HepG2 (cell line): ENCODE measurements around the gene BLVRA. TPM values are rescaled to one million over a fixed set of nuclear protein-coding genes. Genes with fewer than 3 reads are reported as not detected.
A peak's percentile ranks its signal among the peaks of the same experiment; 100 is the strongest.

Experiments
- KAT2B ChIP-seq: fragments of 150-350 bp; IDR thresholded peaks from 2 replicates; pipeline ENCODE4 v1.6.1; 2014; ENCODE audit warnings: low read depth, low read length, borderline replicate concordance
- MYC ChIP-seq: sonication (generic); formaldehyde crosslinking; IDR thresholded peaks from 2 replicates; pipeline ENCODE4 v1.9.0; 2021; ENCODE audit warnings: missing genetic modification reagents, borderline replicate concordance
- SP4 ChIP-seq: sonication (generic); formaldehyde crosslinking; IDR thresholded peaks from 2 replicates; pipeline ENCODE4 v1.8.1; 2023; ENCODE audit warnings: mild to moderate bottlenecking, missing genetic modification reagents
- ZNF251 ChIP-seq: sonication (generic); formaldehyde crosslinking; IDR thresholded peaks from 2 replicates; pipeline ENCODE4 v1.9.0; 2021; ENCODE audit warnings: mild to moderate bottlenecking, missing genetic modification reagents
- polyA plus RNA-seq, 8 experiments: library from polyadenylated mRNA; depleted of rRNA in 3 of 8; stranded (reverse) in 7 of 8; unstranded in 1 of 8; fragments of >200 nt; fragmentation: Illumina TruSeq in 4 of 8; extraction: Trizol in 4 of 8; gene quantifications; 2 replicates each; pipeline versions ENCODE4 v1.2.1 to v1.2.3, GENCODE V29; 2011 to 2016; ENCODE audit warnings: low read depth in 4 of 8, missing spikeins in 1 of 8, mixed read lengths in 1 of 8; ENCODE audit not compliant: insufficient read depth in 1 of 8
- total RNA-seq, 5 experiments: library from RNA; depleted of rRNA; stranded (reverse); fragments of >200 nt; fragmentation: Illumina TruSeq; extraction: Trizol; gene quantifications; 2 replicates each; pipeline ENCODE4 v1.2.3, GENCODE V29; 2016; ENCODE audit warnings: low read depth in 1 of 5
- TF ChIP-seq, protein P1 (sequence below): sonication (generic); formaldehyde crosslinking; IDR thresholded peaks from 2 replicates; pipeline ENCODE4 v1.4.0; 2020; ENCODE audit warnings: missing genetic modification reagents, mild to moderate bottlenecking, borderline replicate concordance
- TF ChIP-seq, protein P2 (sequence below): sonication (generic); formaldehyde crosslinking; IDR thresholded peaks from 2 replicates; pipeline ENCODE4 v1.5.0; 2020; ENCODE audit warnings: mild to moderate bottlenecking, missing genetic modification reagents, borderline replicate concordance
- TF ChIP-seq, protein P3 (sequence below): sonication (generic); formaldehyde crosslinking; IDR thresholded peaks from 2 replicates; pipeline ENCODE4 v1.8.1; 2023; ENCODE audit warnings: missing genetic modification reagents, mild to moderate bottlenecking, borderline replicate concordance
- TF ChIP-seq, protein P4 (sequence below): IDR thresholded peaks from 2 replicates; pipeline ENCODE4 v1.6.1; 2016; ENCODE audit warnings: mild to moderate bottlenecking

BLVRA gene
- total and polyA plus RNA-seq, 2 of the 13 experiments (the other 11 are each of a cell fraction or from before 2014, with no cell fraction given), result 39.2 to 64.2 TPM

DNA sequence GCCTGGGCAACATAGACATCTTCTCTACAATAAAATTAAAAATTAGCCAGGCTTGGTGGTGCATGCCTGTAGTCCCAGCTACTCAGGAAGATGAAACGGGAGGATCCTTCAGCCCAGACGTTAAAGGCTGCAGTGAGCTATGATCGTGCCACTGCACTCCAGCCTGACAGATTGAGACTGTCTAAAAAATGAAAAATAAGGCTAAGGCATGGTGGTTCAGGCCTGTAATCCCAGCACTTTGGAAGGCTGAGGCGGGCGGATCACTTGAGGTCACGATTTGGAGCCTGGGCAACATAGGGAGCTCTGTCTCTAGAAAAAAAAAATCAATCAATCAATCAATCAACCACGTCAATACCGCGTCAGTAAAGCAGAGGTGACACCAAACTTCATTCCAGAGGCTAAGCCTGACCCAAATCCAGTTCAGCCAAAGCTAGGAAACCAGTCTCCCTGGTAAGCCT is 79.8 kb downstream of the BLVRA start (continued):
- TF ChIP-seq, protein P1, sequence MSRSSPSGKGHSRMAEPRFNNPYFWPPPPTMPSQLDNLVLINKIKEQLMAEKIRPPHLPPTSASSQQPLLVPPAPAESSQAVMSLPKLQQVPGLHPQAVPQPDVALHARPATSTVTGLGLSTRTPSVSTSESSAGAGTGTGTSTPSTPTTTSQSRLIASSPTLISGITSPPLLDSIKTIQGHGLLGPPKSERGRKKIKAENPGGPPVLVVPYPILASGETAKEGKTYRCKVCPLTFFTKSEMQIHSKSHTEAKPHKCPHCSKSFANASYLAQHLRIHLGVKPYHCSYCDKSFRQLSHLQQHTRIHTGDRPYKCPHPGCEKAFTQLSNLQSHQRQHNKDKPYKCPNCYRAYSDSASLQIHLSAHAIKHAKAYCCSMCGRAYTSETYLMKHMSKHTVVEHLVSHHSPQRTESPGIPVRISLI (CRISPR knock-in tag), result 0 out of 2 replicates have a peak, but pooled peaks have one; percentile 27
- peak; percentile 21; the same call in 1 of the 2 replicates for TF ChIP-seq MYC (CRISPR knock-in tag)
- TF ChIP-seq, protein P2, sequence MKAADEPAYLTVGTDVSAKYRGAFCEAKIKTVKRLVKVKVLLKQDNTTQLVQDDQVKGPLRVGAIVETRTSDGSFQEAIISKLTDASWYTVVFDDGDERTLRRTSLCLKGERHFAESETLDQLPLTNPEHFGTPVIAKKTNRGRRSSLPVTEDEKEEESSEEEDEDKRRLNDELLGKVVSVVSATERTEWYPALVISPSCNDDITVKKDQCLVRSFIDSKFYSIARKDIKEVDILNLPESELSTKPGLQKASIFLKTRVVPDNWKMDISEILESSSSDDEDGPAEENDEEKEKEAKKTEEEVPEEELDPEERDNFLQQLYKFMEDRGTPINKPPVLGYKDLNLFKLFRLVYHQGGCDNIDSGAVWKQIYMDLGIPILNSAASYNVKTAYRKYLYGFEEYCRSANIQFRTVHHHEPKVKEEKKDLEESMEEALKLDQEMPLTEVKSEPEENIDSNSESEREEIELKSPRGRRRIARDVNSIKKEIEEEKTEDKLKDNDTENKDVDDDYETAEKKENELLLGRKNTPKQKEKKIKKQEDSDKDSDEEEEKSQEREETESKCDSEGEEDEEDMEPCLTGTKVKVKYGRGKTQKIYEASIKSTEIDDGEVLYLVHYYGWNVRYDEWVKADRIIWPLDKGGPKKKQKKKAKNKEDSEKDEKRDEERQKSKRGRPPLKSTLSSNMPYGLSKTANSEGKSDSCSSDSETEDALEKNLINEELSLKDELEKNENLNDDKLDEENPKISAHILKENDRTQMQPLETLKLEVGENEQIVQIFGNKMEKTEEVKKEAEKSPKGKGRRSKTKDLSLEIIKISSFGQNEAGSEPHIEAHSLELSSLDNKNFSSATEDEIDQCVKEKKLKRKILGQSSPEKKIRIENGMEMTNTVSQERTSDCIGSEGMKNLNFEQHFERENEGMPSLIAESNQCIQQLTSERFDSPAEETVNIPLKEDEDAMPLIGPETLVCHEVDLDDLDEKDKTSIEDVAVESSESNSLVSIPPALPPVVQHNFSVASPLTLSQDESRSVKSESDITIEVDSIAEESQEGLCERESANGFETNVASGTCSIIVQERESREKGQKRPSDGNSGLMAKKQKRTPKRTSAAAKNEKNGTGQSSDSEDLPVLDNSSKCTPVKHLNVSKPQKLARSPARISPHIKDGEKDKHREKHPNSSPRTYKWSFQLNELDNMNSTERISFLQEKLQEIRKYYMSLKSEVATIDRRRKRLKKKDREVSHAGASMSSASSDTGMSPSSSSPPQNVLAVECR, result 0 out of 2 replicates have a peak, but pooled peaks have one; percentile 25
- TF ChIP-seq, protein P3, sequence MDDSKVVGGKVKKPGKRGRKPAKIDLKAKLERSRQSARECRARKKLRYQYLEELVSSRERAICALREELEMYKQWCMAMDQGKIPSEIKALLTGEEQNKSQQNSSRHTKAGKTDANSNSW (CRISPR knock-in tag), result no peak
- TF ChIP-seq KAT2B, result peak; percentile 89
- TF ChIP-seq, protein P4, sequence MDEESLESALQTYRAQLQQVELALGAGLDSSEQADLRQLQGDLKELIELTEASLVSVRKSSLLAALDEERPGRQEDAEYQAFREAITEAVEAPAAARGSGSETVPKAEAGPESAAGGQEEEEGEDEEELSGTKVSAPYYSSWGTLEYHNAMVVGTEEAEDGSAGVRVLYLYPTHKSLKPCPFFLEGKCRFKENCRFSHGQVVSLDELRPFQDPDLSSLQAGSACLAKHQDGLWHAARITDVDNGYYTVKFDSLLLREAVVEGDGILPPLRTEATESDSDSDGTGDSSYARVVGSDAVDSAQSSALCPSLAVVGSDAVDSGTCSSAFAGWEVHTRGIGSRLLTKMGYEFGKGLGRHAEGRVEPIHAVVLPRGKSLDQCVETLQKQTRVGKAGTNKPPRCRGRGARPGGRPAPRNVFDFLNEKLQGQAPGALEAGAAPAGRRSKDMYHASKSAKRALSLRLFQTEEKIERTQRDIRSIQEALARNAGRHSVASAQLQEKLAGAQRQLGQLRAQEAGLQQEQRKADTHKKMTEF (CRISPR knock-in tag), result 0 out of 2 replicates have a peak, but pooled peaks have one; percentile 1
- TF ChIP-seq ZNF251 (CRISPR knock-in tag), result no peak
- TF ChIP-seq SP4 (CRISPR knock-in tag), result 0 out of 2 replicates have a peak, but pooled peaks have one; percentile 53
